ENCODE measurements around the gene TAF6L. TPM values are rescaled to one million over a fixed set of nuclear protein-coding genes. Genes with fewer than 3 reads are reported as not detected.

TAF6L gene
- total RNA-seq, 1 experiment from 2014 or later, result 37.7 TPM

GRCh38 chr11:62770778-62771143 is 435 bp upstream of the TAF6L start:
- peaks cover 3% of the 10 kb centered on the region for H3K23me2 ChIP-seq (ENCODE audit: insufficient read length, low read depth, low read length, poor library complexity, severe bottlenecking)
- H3K18ac ChIP-seq (ENCODE audit: insufficient read length, low read depth, low read length), result peak overlapping the region; percentile 37
- H2BK12ac ChIP-seq (ENCODE audit: insufficient read length, low read depth, low read length), result no peak overlapping the region
- no peak overlapping the region for H3T11ph ChIP-seq (ENCODE audit: low read length)
- H3K79me1 ChIP-seq (ENCODE audit: insufficient read depth, low read depth, low read length, poor library complexity, severe bottlenecking), result no peaks in the 10 kb centered on the region
- H2BK5ac ChIP-seq (ENCODE audit: insufficient read length, low read length), result no peak overlapping the region
- no peak overlapping the region for H4K5ac ChIP-seq (ENCODE audit: insufficient read length, low read depth, low read length)
- no peak overlapping the region for H3K56ac ChIP-seq (ENCODE audit: insufficient read length, low read depth, low read length)
- Mint-ChIP-seq H3K27ac (peak overlapping the region; percentile 95 to 98 (median 95)), H3K27me3 (ENCODE audit: low read depth) (no peaks in the 10 kb centered on the region), H3K4me1 (peaks cover 16 to 19% of the 10 kb centered on the region in 2 experiments), H3K4me3 (peak overlapping the region; percentile 87 to 94), H3K9me3 (no peaks in the 10 kb centered on the region; a peak in 1 of 5 replicates), H3K36me3 (ENCODE audit: insufficient read depth in 1 of 3, low read depth in 3 of 3) (peaks cover 18 to 37% (median 27%) of the 10 kb centered on the region in 3 experiments)
- H2BK20ac ChIP-seq (ENCODE audit: low read depth, low read length, poor library complexity, severe bottlenecking), result no peak overlapping the region
- H4K91ac ChIP-seq (ENCODE audit: insufficient read length, low read depth, low read length), result no peak overlapping the region
- H2AFZ ChIP-seq (ENCODE audit: low read length), result no peak overlapping the region
- no peaks in the 10 kb centered on the region for H3K27me3 ChIP-seq (ENCODE audit: insufficient read depth, low read length)
- no peaks in the 10 kb centered on the region for H3K9me3 ChIP-seq (ENCODE audit: control insufficient read depth, low read depth, low read length)
- peak overlapping the region; percentile 20 for H3K27ac ChIP-seq (ENCODE audit: insufficient read length, low read depth, low read length)
- no peaks in the 10 kb centered on the region for H3K4me1 ChIP-seq (ENCODE audit: insufficient read depth, low read length)
- H3K9ac ChIP-seq (ENCODE audit: extremely low read depth, insufficient read length, low read length), result peak overlapping the region; percentile 60
- H3K79me2 ChIP-seq (ENCODE audit: insufficient read depth, low read length), result peaks cover 3% of the 10 kb centered on the region
- H2BK15ac ChIP-seq (ENCODE audit: low read depth, low read length), result no peak overlapping the region
- H2BK120ac ChIP-seq (ENCODE audit: low read depth, low read length, poor library complexity, severe bottlenecking), result no peak overlapping the region
- peak overlapping the region; percentile 48; the same call in 1 of the 2 replicates for H3K14ac ChIP-seq (ENCODE audit: insufficient read depth, low read length)
- H3K4ac ChIP-seq (ENCODE audit: low read depth, low read length), result no peak overlapping the region
- WGBS (ENCODE audit: extremely low coverage, insufficient read length, low lambda C conversion rate), result no CpG with 5 or more reads among the region's 18 CpGs
- no peak overlapping the region for H3K23ac ChIP-seq (ENCODE audit: insufficient read length, low read depth, low read length)
- TF ChIP-seq CTCF (conservative IDR thresholded peaks at IDR 0.05), result no peak
- peak; percentile 78 for DNase-seq
- H4K8ac ChIP-seq (replicated peaks; ENCODE audit: insufficient read length, low read depth, low read length), result no peak overlapping the region
- H2AK5ac ChIP-seq (ENCODE audit: insufficient read length, low read length), result no peak overlapping the region
- peak overlapping the region; percentile 78 for H3K4me2 ChIP-seq (ENCODE audit: insufficient read depth, insufficient read length, low read length)
- no peaks in the 10 kb centered on the region for H4K20me1 ChIP-seq (ENCODE audit: control insufficient read depth, insufficient read depth, insufficient read length)
